Esophagus (tissue), 2 donors: ENCODE measurements around the gene ADD3. TPM values are rescaled to one million over a fixed set of nuclear protein-coding genes. Genes with fewer than 3 reads are reported as not detected.

ENCODE experiments used
- H3K27ac ChIP-seq, 2 donors: one replicate each; pipeline ENCODE4 v1.5.1; 2013; ENCODE audit warnings: low read depth in 2 of 2, mild to moderate bottlenecking in 2 of 2, inconsistent platforms in 1 of 2, low read length in 1 of 2, moderate library complexity in 1 of 2
- H3K27me3 ChIP-seq, 2 donors: one replicate each; pipeline ENCODE4 v1.6.1; 2013; ENCODE audit warnings: low read length in 2 of 2, control low read depth in 1 of 2, mild to moderate bottlenecking in 1 of 2; ENCODE audit not compliant: insufficient read depth in 2 of 2, control insufficient read depth in 1 of 2
- H3K36me3 ChIP-seq, 2 donors: one replicate each; pipeline ENCODE4 v1.6.1; 2013; ENCODE audit warnings: low read length in 1 of 2; ENCODE audit not compliant: control insufficient read depth in 2 of 2, insufficient read depth in 2 of 2
- H3K4me1 ChIP-seq, 2 donors: one replicate each; pipeline ENCODE4 v1.6.1; 2013; ENCODE audit warnings: low read length in 1 of 2; ENCODE audit not compliant: control insufficient read depth in 2 of 2, insufficient read depth in 2 of 2
- H3K4me3 ChIP-seq, 2 donors: one replicate each; pipeline ENCODE4 v1.5.1; 2013; ENCODE audit warnings: low read length in 2 of 2, mild to moderate bottlenecking in 2 of 2, low read depth in 1 of 2, moderate library complexity in 1 of 2
- H3K9me3 ChIP-seq, 2 donors: one replicate each; pipeline ENCODE4 v1.6.1; 2013; ENCODE audit warnings: mild to moderate bottlenecking in 2 of 2, low read depth in 1 of 2, low read length in 1 of 2, moderate library complexity in 1 of 2; ENCODE audit not compliant: control insufficient read depth in 2 of 2, insufficient read depth in 1 of 2
- WGBS, 2 donors: extraction: QIAGEN DNeasy Blood & Tissue Kit; methylation state at CpG; one replicate each; pipeline ENCODE4 v1.1.7; 2013; 5-methylcytosine and 5-hydroxymethylcytosine counted together
- polyA plus RNA-seq, 2 donors: library from polyadenylated mRNA; stranded (reverse); fragments of 200-250 nt; gene quantifications; one replicate each; pipeline ENCODE4 v1.2.3, GENCODE V29; 2013
- donor health status: healthy with polysubstance abuse.
- donor health status: Bipolar disorder and iron deficiency.

ADD3 gene
- polyA plus RNA-seq, 2 donors, result 20.0 to 24.0 TPM

GRCh38 chr10:109966961-109967738 lies 40.6 kb upstream of the ADD3 start:
- Histone ChIP-seq H3K4me3 (no peak overlapping the region), H3K9me3 (no peaks in the 10 kb centered on the region), H3K4me1 (no peaks in the 10 kb centered on the region), H3K27me3 (no peaks in the 10 kb centered on the region), H3K36me3 (no peaks in the 10 kb centered on the region), H3K27ac (peak overlapping the region in 1 of 2 donors; percentile 1)
- WGBS, 2 donors, result 47 to 50% methylated on average over 9 of the region's 9 CpGs

DNA sequence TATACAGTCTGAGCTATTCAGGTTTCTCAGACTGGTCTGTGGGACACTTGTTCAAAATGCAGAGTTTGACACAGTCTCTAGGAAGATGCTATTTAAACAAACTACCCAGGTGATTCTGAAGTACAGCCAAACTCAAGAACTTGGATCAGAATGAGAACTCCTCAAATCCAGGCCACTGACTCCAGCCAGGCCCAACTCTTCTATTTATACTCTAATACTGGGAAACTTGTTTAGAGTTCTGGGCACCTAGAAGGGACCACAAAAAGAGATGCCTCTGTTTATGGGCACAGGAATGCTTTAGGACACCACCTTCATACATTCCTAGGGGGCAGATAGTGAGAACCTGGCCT lies 40.1 kb upstream of the ADD3 start:
- Histone ChIP-seq H3K36me3 (no peaks in the 10 kb centered on the region), H3K4me1 (no peaks in the 10 kb centered on the region), H3K9me3 (no peaks in the 10 kb centered on the region), H3K27ac (no peak overlapping the region), H3K4me3 (no peak overlapping the region), H3K27me3 (no peaks in the 10 kb centered on the region)

DNA sequence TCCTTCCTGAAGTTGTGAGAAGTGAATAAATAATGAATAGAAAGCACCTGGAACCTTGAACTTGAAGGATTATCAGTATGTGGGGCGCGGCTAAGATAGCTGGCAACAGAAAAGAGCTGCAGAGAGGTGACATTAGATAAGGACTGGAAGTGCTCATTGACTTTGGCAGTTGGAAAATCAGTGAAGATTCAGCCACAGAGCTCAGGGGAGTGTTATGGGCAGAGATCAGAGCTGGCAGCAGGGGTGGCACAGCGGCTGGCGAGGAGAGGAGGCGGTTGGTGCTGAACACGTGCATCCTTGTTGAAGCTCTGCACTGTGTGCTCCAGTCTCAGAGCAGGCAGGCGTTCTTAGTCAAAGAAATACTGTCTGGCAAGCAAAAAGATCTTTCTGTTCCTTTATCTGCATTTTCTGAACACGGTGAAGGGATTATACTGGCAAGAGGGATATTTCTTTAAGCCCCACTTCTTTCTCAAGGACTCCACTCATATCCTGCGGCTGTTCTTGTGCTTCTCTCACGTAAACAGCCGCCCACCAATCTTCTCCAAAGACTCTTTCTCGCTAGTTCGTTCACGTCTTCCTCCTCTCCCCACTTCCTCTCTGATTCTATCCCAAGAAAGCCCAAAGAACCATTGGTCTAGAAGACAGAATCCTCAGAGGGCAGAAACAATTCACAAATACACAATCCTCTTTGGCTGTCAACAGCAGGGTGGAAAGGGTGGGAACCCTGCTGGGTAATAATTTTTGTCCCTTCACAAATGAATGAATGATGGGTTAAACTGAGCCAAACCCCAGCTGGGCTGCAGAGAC lies 38.6 kb upstream of the ADD3 start:
- H3K4me1 ChIP-seq, result no peaks in the 10 kb centered on the region
- H3K27me3 ChIP-seq, result no peaks in the 10 kb centered on the region
- H3K27ac ChIP-seq, result no peak overlapping the region
- whole genome bisulfite sequencing, 2 donors, result 61 to 85% methylated on average over 14 of the region's 14 CpGs
- no peak overlapping the region for H3K4me3 ChIP-seq
- H3K9me3 ChIP-seq, result no peaks in the 10 kb centered on the region
- H3K36me3 ChIP-seq, result no peaks in the 10 kb centered on the region

DNA sequence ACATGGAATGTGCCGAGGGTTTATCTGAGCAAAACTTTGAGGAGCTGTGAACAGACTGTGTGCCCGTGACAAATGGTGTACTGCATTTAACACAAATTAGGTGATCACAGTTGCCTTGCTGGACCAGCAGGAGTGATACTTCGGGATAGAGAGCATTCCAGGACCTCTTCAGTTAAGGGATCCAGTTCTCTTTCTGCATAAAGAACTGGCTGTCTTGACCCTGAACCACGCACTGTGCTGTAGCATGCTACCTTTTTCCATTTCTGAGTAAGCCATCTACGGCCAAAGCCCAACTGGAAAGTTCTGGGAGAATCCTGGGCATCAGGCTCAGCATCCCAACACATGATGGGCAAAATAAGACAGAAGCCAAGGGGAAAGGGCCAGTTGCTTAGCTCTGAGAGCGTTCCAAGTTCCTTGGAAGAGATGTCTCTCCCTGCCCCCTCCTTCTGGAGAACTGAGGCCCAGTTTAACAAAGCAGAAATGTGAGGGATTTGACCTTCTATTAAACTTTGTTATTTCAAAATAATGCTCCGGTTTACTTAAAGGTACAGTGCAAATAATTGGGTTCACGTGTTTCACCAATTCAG lies 37.9 kb upstream of the ADD3 start:
- H3K27ac ChIP-seq, result no peak overlapping the region
- WGBS, 2 donors, result 71 to 81% methylated on average over 8 of the region's 8 CpGs
- no peaks in the 10 kb centered on the region for H3K36me3 ChIP-seq
- H3K4me1 ChIP-seq, result no peaks in the 10 kb centered on the region
- no peaks in the 10 kb centered on the region for H3K9me3 ChIP-seq
- no peaks in the 10 kb centered on the region for H3K27me3 ChIP-seq
- no peak overlapping the region for H3K4me3 ChIP-seq

- Histone ChIP-seq H3K27ac (no peak overlapping the region), H3K4me1 (no peaks in the 10 kb centered on the region), H3K4me3 (no peak overlapping the region), H3K9me3 (no peaks in the 10 kb centered on the region), H3K27me3 (no peaks in the 10 kb centered on the region), H3K36me3 (no peaks in the 10 kb centered on the region)
- 44 to 50% methylated on average over 3 of the region's 3 CpGs for WGBS, 2 donors
These were observed 36.1 kb upstream of the ADD3 start for GRCh38 chr10:109971634-109972033.

DNA sequence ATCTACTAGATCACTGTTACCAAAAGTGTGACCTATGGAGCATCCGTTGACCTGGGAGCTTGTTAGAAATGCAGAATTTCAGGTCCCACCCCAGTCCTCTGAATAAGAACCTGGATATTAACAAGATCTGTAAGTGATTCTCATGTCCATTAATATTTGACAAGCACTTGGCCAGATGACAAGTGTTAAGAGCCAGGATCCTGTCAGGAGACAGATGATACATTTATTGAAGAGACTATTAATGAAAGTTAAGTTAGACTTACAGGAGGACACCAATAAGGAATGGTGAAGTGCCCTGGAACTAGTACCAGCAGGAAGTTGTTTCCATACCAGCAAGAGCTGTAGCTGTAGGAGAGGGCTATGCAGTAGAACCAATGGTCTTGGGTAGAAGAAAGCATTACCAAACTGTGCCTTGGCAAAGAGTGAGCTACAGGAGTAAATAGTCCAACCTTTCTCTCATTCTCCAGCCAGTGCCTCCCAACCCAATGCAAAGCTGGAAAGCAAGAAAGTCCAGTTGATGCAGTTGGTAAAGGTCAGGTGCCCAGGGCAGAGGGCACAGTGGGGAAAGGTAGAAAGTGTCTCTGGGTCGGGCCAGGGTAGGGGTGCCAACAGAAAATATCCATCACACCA lies 35.3 kb upstream of the ADD3 start:
- no peaks in the 10 kb centered on the region for H3K4me1 ChIP-seq
- 78% methylated on average over 2 of the region's 2 CpGs for WGBS, 2 donors

GRCh38 chr10:109973326-109973829 lies 34.4 kb upstream of the ADD3 start:
- WGBS, 2 donors, result 76 to 82% methylated on average over 3 of the region's 3 CpGs
- no peaks in the 10 kb centered on the region for H3K4me1 ChIP-seq
- no peaks in the 10 kb centered on the region for H3K9me3 ChIP-seq
- no peak overlapping the region for H3K4me3 ChIP-seq
- no peak overlapping the region for H3K27ac ChIP-seq
- H3K27me3 ChIP-seq, result no peaks in the 10 kb centered on the region
- no peaks in the 10 kb centered on the region for H3K36me3 ChIP-seq

More for the DNA sequence above, 35.3 kb upstream of the ADD3 start:
- Histone ChIP-seq H3K27ac (no peak overlapping the region), H3K36me3 (no peaks in the 10 kb centered on the region), H3K9me3 (no peaks in the 10 kb centered on the region), H3K4me3 (no peak overlapping the region), H3K27me3 (no peaks in the 10 kb centered on the region)

- Histone ChIP-seq H3K27me3 (no peaks in the 10 kb centered on the region), H3K4me1 (no peaks in the 10 kb centered on the region), H3K9me3 (no peaks in the 10 kb centered on the region), H3K4me3 (no peak overlapping the region), H3K36me3 (no peaks in the 10 kb centered on the region), H3K27ac (no peak overlapping the region)
- WGBS, 2 donors, result 74 to 77% methylated on average over 9 of the region's 9 CpGs
These were observed 33.1 kb upstream of the ADD3 start for GRCh38 chr10:109974504-109975191.
